ENCODE data around the gene PPP2R5C. TPM values are rescaled to one million over a fixed set of nuclear protein-coding genes. Genes with fewer than 3 reads are reported as not detected.
"Not testable (repeated sequence)": the region's sequence is repeated elsewhere in the genome, so short reads cannot be mapped to it uniquely, and the experiment has no call there.

PPP2R5C gene
- total RNA-seq, 4 donors from 2014 or later = 143 to 171 (median 169) TPM

GRCh38 chr14:101739446-101740141 lies 21.9 kb upstream of the PPP2R5C start:
- DNase-seq = no peak
- TF ChIP-seq CTCF (IDR thresholded peaks at IDR 0.05) (no peak), POLR2A (IDR thresholded peaks at IDR 0.05) (no peak)
- H3K9me3 ChIP-seq = no peaks in the 10 kb centered on the region
- no peaks in the 10 kb centered on the region for H3K27me3 ChIP-seq
- H3K27ac ChIP-seq = no peak overlapping the region
- no peaks in the 10 kb centered on the region for H3K36me3 ChIP-seq
- no peak overlapping the region for H3K4me3 ChIP-seq
- intact Hi-C loops (cut with DNase I; ENCODE audit: low total_unique reads) = no loop called here
- H3K4me1 ChIP-seq = no peaks in the 10 kb centered on the region

DNA sequence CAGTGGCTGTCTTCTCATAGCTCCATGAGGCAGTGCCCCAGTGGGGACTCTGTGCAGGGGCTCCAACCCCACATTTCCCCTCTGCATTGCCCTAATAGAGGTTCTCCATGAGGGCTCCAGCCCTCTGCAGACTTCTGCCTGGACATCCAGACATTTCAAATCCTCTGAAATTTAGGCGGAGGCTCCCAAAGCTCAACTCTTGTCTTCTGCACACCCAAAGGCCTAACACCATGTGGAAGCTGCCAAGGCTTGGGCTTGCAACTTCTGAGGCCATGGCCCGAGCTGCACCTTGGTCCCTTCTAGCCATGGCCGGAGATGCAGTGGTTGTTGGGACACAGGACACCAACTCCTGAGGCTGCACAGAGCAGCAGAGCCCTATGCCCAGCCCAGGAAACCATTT lies 20.5 kb upstream of the PPP2R5C start:
- intact Hi-C loops (cut with DNase I; ENCODE audit: low total_unique reads) = no loop called here
- TF ChIP-seq CTCF (IDR thresholded peaks at IDR 0.05) (no peak), POLR2A (IDR thresholded peaks at IDR 0.05) (no peak)
- no peaks in the 10 kb centered on the region for H3K4me1 ChIP-seq
- no peaks in the 10 kb centered on the region for H3K27me3 ChIP-seq
- DNase-seq = no peak
- no peak overlapping the region for H3K27ac ChIP-seq
- H3K36me3 ChIP-seq = no peaks in the 10 kb centered on the region
- H3K4me3 ChIP-seq = no peak overlapping the region
- H3K9me3 ChIP-seq = no peaks in the 10 kb centered on the region

DNA sequence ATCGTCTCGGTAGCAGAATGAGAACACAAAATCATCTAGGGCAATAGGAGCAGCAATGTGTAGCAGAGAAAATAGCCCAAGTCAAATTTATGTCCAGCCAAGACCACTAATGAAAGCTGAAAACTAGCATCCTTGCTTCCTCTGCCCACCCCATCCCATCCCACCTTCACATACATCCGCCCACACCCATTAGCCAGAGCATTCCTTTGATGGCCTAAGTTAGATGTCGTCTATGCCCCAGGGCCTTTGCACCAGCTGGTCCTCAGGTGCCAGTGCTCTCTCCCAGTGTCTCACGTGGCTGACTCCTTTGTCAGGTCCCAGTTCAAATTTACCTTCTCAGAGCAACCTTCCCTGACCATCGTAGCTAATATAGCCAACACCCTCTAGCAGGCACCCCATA lies 17.8 kb upstream of the PPP2R5C start:
- no peak overlapping the region for H3K27ac ChIP-seq
- TF ChIP-seq POLR2A (IDR thresholded peaks at IDR 0.05) (no peak), CTCF (IDR thresholded peaks at IDR 0.05) (no peak)
- no peaks in the 10 kb centered on the region for H3K9me3 ChIP-seq
- intact Hi-C loops (cut with DNase I; ENCODE audit: low total_unique reads) = no loop called here
- no peaks in the 10 kb centered on the region for H3K27me3 ChIP-seq
- H3K4me1 ChIP-seq = no peaks in the 10 kb centered on the region
- no peaks in the 10 kb centered on the region for H3K36me3 ChIP-seq
- H3K4me3 ChIP-seq = no peak overlapping the region
- no peak for DNase-seq

- H3K9me3 ChIP-seq; intact Hi-C loops (cut with DNase I; ENCODE audit: low total_unique reads); H3K4me3 ChIP-seq; DNase-seq; H3K27ac ChIP-seq; H3K27me3 ChIP-seq; H3K4me1 ChIP-seq; H3K36me3 ChIP-seq: not testable (repeated sequence)
These were observed 17.1 kb upstream of the PPP2R5C start for GRCh38 chr14:101744382-101744781.

DNA sequence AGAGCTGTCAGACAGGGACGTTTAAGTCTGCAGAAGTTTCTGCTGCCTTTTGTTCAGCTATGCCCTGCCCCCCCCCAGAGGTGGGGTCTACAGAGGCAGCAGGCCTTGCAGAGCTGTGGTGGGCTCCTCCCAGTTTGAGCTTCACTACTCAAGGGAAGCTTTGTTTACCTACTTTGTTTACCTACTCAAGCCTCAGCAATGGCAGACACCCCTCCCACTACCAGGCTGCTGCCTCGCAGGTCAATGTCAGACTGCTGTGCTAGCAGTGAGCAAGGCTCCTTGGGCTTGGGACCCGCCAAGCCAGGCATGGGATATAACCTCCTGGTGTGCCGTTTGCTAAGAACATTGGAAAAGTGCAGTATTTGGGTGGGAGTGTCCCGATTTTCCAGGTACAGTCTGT lies 11.8 kb upstream of the PPP2R5C start:
- H3K9me3 ChIP-seq; H3K4me3 ChIP-seq; DNase-seq; H3K27me3 ChIP-seq; H3K27ac ChIP-seq; H3K4me1 ChIP-seq; H3K36me3 ChIP-seq; intact Hi-C loops (cut with DNase I; ENCODE audit: low total_unique reads): not testable (repeated sequence)

DNA sequence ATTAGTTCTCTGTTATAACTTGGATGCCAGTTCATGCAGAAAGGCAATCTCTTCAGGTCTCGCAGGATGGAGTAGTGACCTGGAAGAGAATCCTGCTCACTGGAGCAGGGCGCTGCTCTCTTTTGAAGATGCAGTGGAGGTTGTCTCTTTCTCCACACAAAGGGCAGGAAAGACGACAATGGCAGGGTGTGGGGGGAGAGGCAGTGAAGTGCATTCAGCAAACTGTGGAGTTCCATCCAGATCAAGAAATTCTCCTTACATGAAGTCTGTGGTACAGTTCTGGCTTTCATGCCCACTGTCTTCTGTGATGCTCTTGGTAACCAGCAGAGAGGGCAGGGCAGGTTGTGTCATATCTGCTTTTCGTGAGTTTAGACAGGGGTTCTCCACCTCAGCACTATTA lies 6.6 kb upstream of the PPP2R5C start:
- Histone ChIP-seq H3K27me3 (no peaks in the 10 kb centered on the region), H3K9me3 (no peaks in the 10 kb centered on the region), H3K4me1 (no peaks in the 10 kb centered on the region), H3K4me3 (no peak overlapping the region), H3K27ac (no peak overlapping the region), H3K36me3 (no peaks in the 10 kb centered on the region)
- no peak for TF ChIP-seq CTCF (IDR thresholded peaks at IDR 0.05)
- no peak for DNase-seq
- intact Hi-C loops (cut with DNase I; ENCODE audit: low total_unique reads) = no loop called here

Measured in uterus (tissue), 4 donors.